GM19025 (cell line): ENCODE data around the gene IL4.

Experiments
- ATAC-seq: cut with Tn5 transposase; IDR thresholded peaks from one replicate; pipeline ENCODE4 v1.9.1; 2021; ENCODE audit warnings: mild to moderate bottlenecking, low read depth, moderate library complexity; ENCODE audit not compliant: unreplicated experiment

The IL4 gene

GRCh38 chr5:132669966-132670882 lies 3.6 kb upstream of the IL4 start:
- no peak for ATAC-seq

GRCh38 chr5:132671000-132671399 lies 2.8 kb upstream of the IL4 start:
- ATAC-seq, result no peak

GRCh38 chr5:132673488-132673887 lies 301 bp upstream of the IL4 start:
- no peak for ATAC-seq

GRCh38 chr5:132674671-132675506 lies 1.1 kb downstream of the IL4 start:
- peak; percentile 73 for ATAC-seq

- no peak for ATAC-seq
Measured at GRCh38 chr5:132675936-132676689, 2.3 kb downstream of the IL4 start.

- no peak for ATAC-seq
Measured at GRCh38 chr5:132677191-132677590, 3.4 kb downstream of the IL4 start.

- ATAC-seq, result no peak
Measured at GRCh38 chr5:132677682-132678400, 4.1 kb downstream of the IL4 start.

- no peak for ATAC-seq
Measured at GRCh38 chr5:132678735-132679134, 4.9 kb downstream of the IL4 start.

- no peak for ATAC-seq
Measured at GRCh38 chr5:132679166-132679565, 5.4 kb downstream of the IL4 start.

- ATAC-seq, result no peak
Measured at GRCh38 chr5:132679717-132680380, 6.1 kb downstream of the IL4 start.

GRCh38 chr5:132680780-132681475 lies 7.1 kb downstream of the IL4 start:
- ATAC-seq, result no peak

GRCh38 chr5:132681476-132681831 lies 7.7 kb downstream of the IL4 start:
- no peak for ATAC-seq

- no peak for ATAC-seq
Measured at GRCh38 chr5:132681983-132682382, 8.2 kb downstream of the IL4 start.

- ATAC-seq, result no peak
Measured at GRCh38 chr5:132684491-132684890, 10.7 kb downstream of the IL4 start.

- ATAC-seq, result no peak
Measured at GRCh38 chr5:132684922-132685720, 11.3 kb downstream of the IL4 start.

GRCh38 chr5:132686193-132686592 lies 12.4 kb downstream of the IL4 start:
- no peak for ATAC-seq

- no peak for ATAC-seq
Measured at GRCh38 chr5:132687995-132688394, 14.2 kb downstream of the IL4 start.
